ENCODE results near the gene LRRC37A3.
"Not testable (repeated sequence)": the region's sequence is repeated elsewhere in the genome, so short reads cannot be mapped to it uniquely, and the experiment has no call there.

The LRRC37A3 gene

GRCh38 chr17:64925244-64925643 is 6.0 kb upstream of the LRRC37A3 start:
- DNase-seq: not testable (repeated sequence)

- DNase-seq: not testable (repeated sequence)
These were observed 3.8 kb upstream of the LRRC37A3 start for GRCh38 chr17:64923051-64923568.

- no peak for DNase-seq
These were observed 1.3 kb upstream of the LRRC37A3 start for GRCh38 chr17:64920419-64921172.

- DNase-seq: no peak
These were observed 744 bp upstream of the LRRC37A3 start for GRCh38 chr17:64920026-64920418.

- peak; percentile 49 for DNase-seq
These were observed 413 bp downstream of the LRRC37A3 start for GRCh38 chr17:64918842-64919288.

- not testable (repeated sequence) for DNase-seq
These were observed 1.7 kb downstream of the LRRC37A3 start for GRCh38 chr17:64917540-64917939.

- DNase-seq: not testable (repeated sequence)
These were observed 4.0 kb downstream of the LRRC37A3 start for GRCh38 chr17:64915244-64915643.

- DNase-seq: not testable (repeated sequence)
These were observed 9.1 kb downstream of the LRRC37A3 start for GRCh38 chr17:64910191-64910514.

GRCh38 chr17:64909511-64910190 is 9.6 kb downstream of the LRRC37A3 start:
- DNase-seq: not testable (repeated sequence)

GRCh38 chr17:64904069-64904468 is 15.2 kb downstream of the LRRC37A3 start:
- not testable (repeated sequence) for DNase-seq

GRCh38 chr17:64897136-64897535 is 22.1 kb downstream of the LRRC37A3 start:
- DNase-seq: not testable (repeated sequence)

GRCh38 chr17:64874210-64874609 is 45.1 kb downstream of the LRRC37A3 start:
- not testable (repeated sequence) for DNase-seq

- peak; percentile 67 for DNase-seq
These were observed 71.5 kb downstream of the LRRC37A3 start for GRCh38 chr17:64847504-64848466.

- DNase-seq: not testable (repeated sequence)
These were observed 72.4 kb downstream of the LRRC37A3 start for GRCh38 chr17:64846892-64847291.

- not testable (repeated sequence) for DNase-seq
These were observed 75.4 kb downstream of the LRRC37A3 start for GRCh38 chr17:64843918-64844317.

GRCh38 chr17:64842900-64843299 is 76.4 kb downstream of the LRRC37A3 start:
- not testable (repeated sequence) for DNase-seq

- not testable (repeated sequence) for DNase-seq
These were observed 78.3 kb downstream of the LRRC37A3 start for GRCh38 chr17:64840960-64841359.

GRCh38 chr17:64838513-64838912 is 80.8 kb downstream of the LRRC37A3 start:
- DNase-seq: not testable (repeated sequence)

GRCh38 chr17:64837018-64837761 is 82.1 kb downstream of the LRRC37A3 start:
- DNase-seq: peak; percentile 76

GRCh38 chr17:64836623-64837017 is 82.7 kb downstream of the LRRC37A3 start:
- DNase-seq: peak; percentile 8

GRCh38 chr17:64834060-64834459 is 85.2 kb downstream of the LRRC37A3 start:
- not testable (repeated sequence) for DNase-seq

GRCh38 chr17:64830631-64831040 is 88.6 kb downstream of the LRRC37A3 start:
- not testable (repeated sequence) for DNase-seq

Data from CD4-positive, alpha-beta T cell treated with Interleukin-4 for 4 hours (primary cell).